PC-3 (cell line): ENCODE data around the gene ST6GALNAC3.

Experiments used
- CTCF ChIP-seq: fragments of 300-600 bp; sonication (generic); conservative IDR thresholded peaks from 2 replicates; pipeline ENCODE4 v1.5.1; 2017; ENCODE audit warnings: antibody characterized with exemption, low read depth, mild to moderate bottlenecking, low read length
- EZH2 ChIP-seq: fragments of 300-600 bp; sonication (generic); IDR thresholded peaks from one replicate; pipeline ENCODE4 v1.6.1; 2017; ENCODE audit warnings: antibody characterized with exemption, mild to moderate bottlenecking, low read length; ENCODE audit not compliant: unreplicated experiment
- EZH2phosphoT487 ChIP-seq: fragments of 300-600 bp; sonication (generic); IDR thresholded peaks from 2 replicates; pipeline ENCODE4 v1.6.1; 2018; ENCODE audit warnings: mild to moderate bottlenecking, antibody characterized with exemption, low read length, borderline replicate concordance

GRCh38 chr1:76303340-76303717 lies 228.8 kb downstream of the ST6GALNAC3 start:
- TF ChIP-seq EZH2, result no peak
- no peak for TF ChIP-seq CTCF
- TF ChIP-seq EZH2phosphoT487, result no peak
